NOMO-1 treated with DMSO at 0.1 percent for 48 hours (cell line): Measurements from ENCODE around the gene NGEF.
"Not testable (repeated sequence)": the region's sequence is repeated elsewhere in the genome, so short reads cannot be mapped to it uniquely, and the experiment has no call there.

Experiments used
- DNase-seq: peaks from one replicate; lab custom pipeline; 2025; ENCODE audit not compliant: unreplicated experiment; lab: John Stamatoyannopoulos, UW

Gene NGEF

GRCh38 chr2:233023007-233023760 lies 10.1 kb upstream of the NGEF start:
- no peak for DNase-seq

GRCh38 chr2:233022561-233022960 lies 9.5 kb upstream of the NGEF start:
- DNase-seq = no peak

- no peak for DNase-seq
Measured at GRCh38 chr2:233021771-233022170, 8.7 kb upstream of the NGEF start.

- DNase-seq = no peak
Measured at GRCh38 chr2:233020454-233020853, 7.4 kb upstream of the NGEF start.

GRCh38 chr2:233019610-233020009 lies 6.6 kb upstream of the NGEF start:
- DNase-seq = not testable (repeated sequence)

GRCh38 chr2:233017947-233018346 lies 4.9 kb upstream of the NGEF start:
- DNase-seq = no peak

- DNase-seq = no peak
Measured at GRCh38 chr2:233015019-233015645, 2.1 kb upstream of the NGEF start.

- DNase-seq = no peak
Measured at GRCh38 chr2:233013650-233014049, 594 bp upstream of the NGEF start.

- no peak for DNase-seq
Measured at GRCh38 chr2:233012301-233012971, 620 bp downstream of the NGEF start.

- DNase-seq = no peak
Measured at GRCh38 chr2:233011702-233012131, 1.3 kb downstream of the NGEF start.

- DNase-seq = no peak
Measured at GRCh38 chr2:233011268-233011650, 1.8 kb downstream of the NGEF start.

- DNase-seq = no peak
Measured at GRCh38 chr2:233010569-233011267, 2.3 kb downstream of the NGEF start.

- DNase-seq = no peak
Measured at GRCh38 chr2:233009661-233010060, 3.4 kb downstream of the NGEF start.

GRCh38 chr2:233007739-233008138 lies 5.3 kb downstream of the NGEF start:
- DNase-seq = no peak

GRCh38 chr2:233007270-233007669 lies 5.8 kb downstream of the NGEF start:
- DNase-seq = no peak

- no peak for DNase-seq
Measured at GRCh38 chr2:233006648-233007047, 6.4 kb downstream of the NGEF start.

GRCh38 chr2:233005096-233005495 lies 8.0 kb downstream of the NGEF start:
- no peak for DNase-seq

- no peak for DNase-seq
Measured at GRCh38 chr2:233003658-233004555, 9.1 kb downstream of the NGEF start.

- no peak for DNase-seq
Measured at GRCh38 chr2:233002829-233003657, 10.0 kb downstream of the NGEF start.
